ENCODE data around the gene TRIM74. TPM values are rescaled to one million over a fixed set of nuclear protein-coding genes. Genes with fewer than 3 reads are reported as not detected.
"Not testable (repeated sequence)": the region's sequence is repeated elsewhere in the genome, so short reads cannot be mapped to it uniquely, and the experiment has no call there.

Gene TRIM74
- total RNA-seq, 2 experiments from 2014 or later, result 4.1 to 4.4 TPM

- Mint-ChIP-seq H3K4me3 (no peak overlapping the region), H3K36me3 (ENCODE audit: low read depth) (peaks cover 39% of the 10 kb centered on the region), H3K27me3 (no peaks in the 10 kb centered on the region), H3K9me3 (no peaks in the 10 kb centered on the region), H3K27ac (no peak overlapping the region), H3K4me1 (ENCODE audit: low read depth) (peaks cover 15% of the 10 kb centered on the region)
- no peaks in the 10 kb centered on the region for H3K9me3 ChIP-seq (ENCODE audit: control insufficient read depth in 1 of 2, insufficient read depth in 1 of 2, low read length in 2 of 2)
- intact Hi-C loops (cut with DNase I, micrococcal nuclease), result no loop called here
- ChIA-PET POLR2A (no interaction called here), CTCF (no interaction called here)
- peaks cover 9% of the 10 kb centered on the region for H3K4me1 ChIP-seq (ENCODE audit: insufficient read depth, low read length)
- DNase-seq (no peak), ATAC-seq (ENCODE audit: poor library complexity) (no peak)
- no peak overlapping the region for H3K27ac ChIP-seq (ENCODE audit: low read depth in 1 of 2, low read length in 2 of 2)
- no peak for TF ChIP-seq CTCF (IDR thresholded peaks at IDR 0.05)
- H3K27me3 ChIP-seq (ENCODE audit: control insufficient read depth in 1 of 2, insufficient read depth in 2 of 2, low read length in 2 of 2), result no peaks in the 10 kb centered on the region
- no peak overlapping the region for H3K4me3 ChIP-seq (ENCODE audit: low read length)
- peaks cover 19% of the 10 kb centered on the region for H3K36me3 ChIP-seq (ENCODE audit: insufficient read depth, low read length)
Observed at GRCh38 chr7:72919256-72919775, 50.0 kb downstream of the TRIM74 start.

GRCh38 chr7:72914756-72915525 is 54.3 kb downstream of the TRIM74 start:
- Mint-ChIP-seq H3K36me3 (ENCODE audit: low read depth) (peaks cover 63% of the 10 kb centered on the region), H3K27ac (peak overlapping the region; percentile 58), H3K4me1 (ENCODE audit: low read depth) (peaks cover 15% of the 10 kb centered on the region)
- peak; percentile 85 for TF ChIP-seq CTCF (IDR thresholded peaks at IDR 0.05)
- DNase-seq (peak; percentile 13 to 68 (median 47)), ATAC-seq (ENCODE audit: poor library complexity) (peak; percentile 93)
- not testable (repeated sequence) for H3K4me1 ChIP-seq (ENCODE audit: insufficient read depth, low read length); H3K27ac ChIP-seq (ENCODE audit: low read depth in 1 of 2, low read length in 2 of 2); H3K9me3 ChIP-seq (ENCODE audit: control insufficient read depth in 1 of 2, insufficient read depth in 1 of 2, low read length in 2 of 2); H3K4me3 ChIP-seq (ENCODE audit: low read length); H3K27me3 Mint-ChIP-seq; H3K4me3 Mint-ChIP-seq; H3K9me3 Mint-ChIP-seq; H3K27me3 ChIP-seq (ENCODE audit: control insufficient read depth in 1 of 2, insufficient read depth in 2 of 2, low read length in 2 of 2)
- CTCF ChIA-PET, result interaction anchor here (0.6 kb wide), 2 partner anchors 11 to 1252 kb away, joined by 3 to 4 read pairs; no protein-coding TSS in a partner anchor
- POLR2A ChIA-PET, result interaction anchor here (1.1 to 1.4 kb wide), 3 partner anchors 85 to 87 kb away, joined by 3 to 5 read pairs (median 4); partner anchors contain the start of gene TYW1B
- H3K36me3 ChIP-seq (ENCODE audit: insufficient read depth, low read length), result peaks cover 27% of the 10 kb centered on the region
- intact Hi-C loops (cut with DNase I, micrococcal nuclease), result loop anchor here (2.0 kb wide), 2 partner anchors 86 to 92 kb away; partner anchors contain the start of gene TYW1B (in 1 of the 2)

- not testable (repeated sequence) for ATAC-seq (ENCODE audit: poor library complexity)
- peak overlapping the region; percentile 35 for H3K27ac Mint-ChIP-seq
Observed at GRCh38 chr7:72913750-72914149, 55.5 kb downstream of the TRIM74 start.

GRCh38 chr7:72911395-72911794 is 57.9 kb downstream of the TRIM74 start:
- POLR2A ChIA-PET; H3K27me3 Mint-ChIP-seq; ATAC-seq (ENCODE audit: poor library complexity); H3K9me3 ChIP-seq (ENCODE audit: control insufficient read depth in 1 of 2, insufficient read depth in 1 of 2, low read length in 2 of 2); H3K4me3 ChIP-seq (ENCODE audit: low read length); intact Hi-C loops (cut with DNase I, micrococcal nuclease); H3K27me3 ChIP-seq (ENCODE audit: control insufficient read depth in 1 of 2, insufficient read depth in 2 of 2, low read length in 2 of 2); H3K9me3 Mint-ChIP-seq; H3K27ac ChIP-seq (ENCODE audit: low read depth in 1 of 2, low read length in 2 of 2); H3K27ac Mint-ChIP-seq; H3K4me3 Mint-ChIP-seq; CTCF ChIA-PET; H3K4me1 ChIP-seq (ENCODE audit: insufficient read depth, low read length); DNase-seq: not testable (repeated sequence)
- H3K36me3 Mint-ChIP-seq (ENCODE audit: low read depth), result peaks cover 72% of the 10 kb centered on the region
- H3K36me3 ChIP-seq (ENCODE audit: insufficient read depth, low read length), result peaks cover 33% of the 10 kb centered on the region
- peaks cover 24% of the 10 kb centered on the region for H3K4me1 Mint-ChIP-seq (ENCODE audit: low read depth)

More at GRCh38 chr7:72913750-72914149, 55.5 kb downstream of the TRIM74 start:
- H3K4me3 Mint-ChIP-seq; DNase-seq; H3K27me3 ChIP-seq (ENCODE audit: control insufficient read depth in 1 of 2, insufficient read depth in 2 of 2, low read length in 2 of 2); H3K9me3 ChIP-seq (ENCODE audit: control insufficient read depth in 1 of 2, insufficient read depth in 1 of 2, low read length in 2 of 2); H3K27me3 Mint-ChIP-seq; H3K4me1 ChIP-seq (ENCODE audit: insufficient read depth, low read length); POLR2A ChIA-PET; H3K27ac ChIP-seq (ENCODE audit: low read depth in 1 of 2, low read length in 2 of 2); H3K9me3 Mint-ChIP-seq; H3K4me3 ChIP-seq (ENCODE audit: low read length): not testable (repeated sequence)
- H3K4me1 Mint-ChIP-seq (ENCODE audit: low read depth), result peaks cover 20% of the 10 kb centered on the region
- peaks cover 34% of the 10 kb centered on the region for H3K36me3 ChIP-seq (ENCODE audit: insufficient read depth, low read length)
- intact Hi-C loops (cut with DNase I, micrococcal nuclease), result loop anchor here (2.0 kb wide), 2 partner anchors 85 to 91 kb away; partner anchors contain the start of gene TYW1B (in 1 of the 2)
- peaks cover 64% of the 10 kb centered on the region for H3K36me3 Mint-ChIP-seq (ENCODE audit: low read depth)
- CTCF ChIA-PET, result interaction anchor here (0.7 kb wide), 1 partner anchor 72 kb away, joined by 3 read pairs; no protein-coding TSS in a partner anchor
